HFFc6 (cell line): ENCODE measurements around the gene LTC4S. TPM values are rescaled to one million over a fixed set of nuclear protein-coding genes. Genes with fewer than 3 reads are reported as not detected.

Experiments
- DNase-seq: peaks from one replicate; pipeline ENCODE4 v3.0.0-alpha.2; 2018
- H3K27ac Mint-ChIP-seq: 2 replicates; pipeline ENCODE4 v1.8.0; 2020; ENCODE audit warnings: mild to moderate bottlenecking, mixed read lengths
- H3K27me3 Mint-ChIP-seq: 2 replicates; pipeline ENCODE4 v1.8.0; 2021; ENCODE audit warnings: mild to moderate bottlenecking, moderate library complexity, mixed read lengths; ENCODE audit not compliant: insufficient read depth
- H3K36me3 Mint-ChIP-seq: 2 replicates; pipeline ENCODE4 v1.8.0; 2021; ENCODE audit warnings: low read depth, mixed read lengths
- H3K4me1 Mint-ChIP-seq: 2 replicates; pipeline ENCODE4 v1.8.0; 2020; ENCODE audit warnings: low read depth, mixed read lengths
- H3K4me3 Mint-ChIP-seq: 2 replicates; pipeline ENCODE4 v1.8.0; 2020; ENCODE audit warnings: mild to moderate bottlenecking, moderate library complexity, mixed read lengths
- H3K9me3 Mint-ChIP-seq: 2 replicates; pipeline ENCODE4 v1.8.0; 2020; ENCODE audit warnings: mild to moderate bottlenecking, mixed read lengths
- total RNA-seq, 6 experiments: library from RNA; stranded (reverse); fragmentation: NEBNext Ultra II Directional; extraction: Animal tissue kit (Norgen Biotek cat#: 25700); gene quantifications; 2 replicates in 1 of 6; 3 replicates in 5 of 6; pipeline ENCODE4 v1.2.3, GENCODE V29; 2021
- TF ChIP-seq, protein P1 (sequence below): fragments of 200-600 bp; sonication (generic); IDR thresholded peaks from 2 replicates; pipeline ENCODE4 v1.5.0; 2021; ENCODE audit warnings: antibody characterized with exemption, mild to moderate bottlenecking

LTC4S gene
- total RNA-seq, 6 experiments from 2014 or later = not detected

DNA sequence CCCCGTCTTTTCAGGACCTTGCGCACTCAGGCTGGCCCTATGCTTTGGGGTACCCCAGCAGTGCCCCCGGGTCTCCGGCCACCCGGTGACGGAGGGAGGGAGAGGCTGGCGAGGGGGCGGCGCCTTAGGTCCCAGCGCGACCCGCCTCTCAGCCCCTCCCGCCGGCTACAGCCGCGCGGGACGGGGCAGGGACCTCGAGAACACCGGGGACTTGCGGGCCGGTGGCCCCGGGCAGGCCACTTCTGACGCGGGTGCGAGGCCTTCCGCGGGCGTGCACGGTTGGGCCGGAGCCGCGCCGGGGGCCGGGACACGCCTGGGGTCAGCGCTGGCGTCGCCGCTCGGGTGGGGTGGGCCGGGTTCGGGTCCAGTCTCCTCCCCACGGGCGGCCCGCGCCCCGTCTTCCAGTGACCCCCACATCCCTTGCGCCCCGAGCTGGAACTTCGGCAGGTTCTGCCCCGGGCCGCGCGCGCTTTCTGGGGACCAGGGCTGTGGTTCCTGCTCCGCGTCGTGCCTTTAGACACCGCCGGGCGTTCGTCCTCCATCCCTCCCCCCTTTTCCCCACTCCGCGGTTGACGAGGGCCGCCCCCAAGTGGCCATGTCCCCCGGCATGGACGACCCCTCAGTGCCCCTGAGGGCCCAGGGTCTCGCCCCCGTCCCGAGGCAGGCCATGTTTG, 23.1 kb downstream of the LTC4S start:
- H3K27me3 Mint-ChIP-seq = peaks cover 6% of the 10 kb centered on the region; the same call in 1 of the 2 replicates
- TF ChIP-seq, protein P1, sequence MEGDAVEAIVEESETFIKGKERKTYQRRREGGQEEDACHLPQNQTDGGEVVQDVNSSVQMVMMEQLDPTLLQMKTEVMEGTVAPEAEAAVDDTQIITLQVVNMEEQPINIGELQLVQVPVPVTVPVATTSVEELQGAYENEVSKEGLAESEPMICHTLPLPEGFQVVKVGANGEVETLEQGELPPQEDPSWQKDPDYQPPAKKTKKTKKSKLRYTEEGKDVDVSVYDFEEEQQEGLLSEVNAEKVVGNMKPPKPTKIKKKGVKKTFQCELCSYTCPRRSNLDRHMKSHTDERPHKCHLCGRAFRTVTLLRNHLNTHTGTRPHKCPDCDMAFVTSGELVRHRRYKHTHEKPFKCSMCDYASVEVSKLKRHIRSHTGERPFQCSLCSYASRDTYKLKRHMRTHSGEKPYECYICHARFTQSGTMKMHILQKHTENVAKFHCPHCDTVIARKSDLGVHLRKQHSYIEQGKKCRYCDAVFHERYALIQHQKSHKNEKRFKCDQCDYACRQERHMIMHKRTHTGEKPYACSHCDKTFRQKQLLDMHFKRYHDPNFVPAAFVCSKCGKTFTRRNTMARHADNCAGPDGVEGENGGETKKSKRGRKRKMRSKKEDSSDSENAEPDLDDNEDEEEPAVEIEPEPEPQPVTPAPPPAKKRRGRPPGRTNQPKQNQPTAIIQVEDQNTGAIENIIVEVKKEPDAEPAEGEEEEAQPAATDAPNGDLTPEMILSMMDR = no peak
- peaks cover 25% of the 10 kb centered on the region for H3K4me1 Mint-ChIP-seq
- no peak overlapping the region for H3K27ac Mint-ChIP-seq
- H3K9me3 Mint-ChIP-seq = no peaks in the 10 kb centered on the region; the same call in 1 of the 2 replicates
- DNase-seq = no peak
- no peak overlapping the region for H3K4me3 Mint-ChIP-seq
- H3K36me3 Mint-ChIP-seq = peaks cover 10% of the 10 kb centered on the region; the same call in 1 of the 2 replicates

- no peaks in the 10 kb centered on the region; the same call in 1 of the 2 replicates for H3K9me3 Mint-ChIP-seq
- peaks cover 13% of the 10 kb centered on the region; the same call in 1 of the 2 replicates for H3K36me3 Mint-ChIP-seq
- peaks cover 6% of the 10 kb centered on the region; the same call in 1 of the 2 replicates for H3K27me3 Mint-ChIP-seq
- no peak overlapping the region; the same call in 1 of the 2 replicates for H3K27ac Mint-ChIP-seq
- no peak for DNase-seq
- H3K4me1 Mint-ChIP-seq = peaks cover 30% of the 10 kb centered on the region
- no peak overlapping the region for H3K4me3 Mint-ChIP-seq
- TF ChIP-seq, protein P1 = no peak
Observed at GRCh38 chr5:179817470-179817840, 23.7 kb downstream of the LTC4S start.

DNA sequence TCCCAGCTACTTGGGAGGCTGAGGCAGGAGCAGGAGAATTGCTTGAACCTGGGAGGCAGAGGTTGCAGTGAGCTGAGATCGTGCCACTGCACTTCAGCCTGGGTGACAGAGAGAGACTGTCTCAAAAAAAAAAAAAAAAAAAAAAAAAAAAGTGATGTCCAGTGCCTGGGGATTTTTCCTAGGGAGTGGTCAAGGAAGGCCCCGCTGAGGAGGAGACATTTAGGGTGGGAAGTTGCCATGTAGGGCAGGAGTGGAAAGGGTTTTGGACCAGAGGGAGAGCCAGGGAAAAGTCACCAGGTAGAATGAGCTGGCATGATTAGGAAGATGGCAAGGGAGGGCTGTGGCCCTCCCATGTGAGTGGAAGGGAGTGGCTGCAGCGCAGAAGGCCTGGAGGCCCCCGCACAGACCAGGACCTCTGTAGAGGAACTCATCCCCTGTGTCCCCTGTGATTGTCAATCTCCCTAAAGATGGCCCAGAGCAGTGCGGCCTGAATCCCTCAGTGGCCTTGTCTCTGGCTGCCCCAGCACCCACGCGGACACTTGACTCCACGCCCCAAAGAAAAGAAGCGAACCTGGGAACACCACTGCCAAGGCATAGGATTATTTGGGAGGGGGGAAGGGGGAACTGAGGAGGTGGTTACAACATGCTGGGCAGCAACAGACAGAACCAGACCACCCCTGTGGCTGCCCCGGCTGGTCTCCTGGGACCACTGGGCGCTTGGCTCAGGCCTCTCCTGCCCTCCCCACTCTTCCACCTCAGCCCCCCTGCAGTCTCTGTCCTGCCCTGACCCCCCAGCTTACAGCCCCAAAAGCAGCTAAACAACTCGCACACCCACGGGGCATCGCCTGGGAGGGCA, 24.3 kb downstream of the LTC4S start:
- TF ChIP-seq, protein P1 = no peak
- Mint-ChIP-seq H3K4me3 (peak overlapping the region; percentile 72), H3K27ac (peak overlapping the region; percentile 90), H3K27me3 (peaks cover 6% of the 10 kb centered on the region; the same call in 1 of the 2 replicates), H3K4me1 (peaks cover 37% of the 10 kb centered on the region), H3K36me3 (peaks cover 8% of the 10 kb centered on the region; the same call in 1 of the 2 replicates), H3K9me3 (no peaks in the 10 kb centered on the region; the same call in 1 of the 2 replicates)
- no peak for DNase-seq

- H3K9me3 Mint-ChIP-seq = no peaks in the 10 kb centered on the region; the same call in 1 of the 2 replicates
- H3K4me1 Mint-ChIP-seq = peaks cover 38% of the 10 kb centered on the region
- peaks cover 6% of the 10 kb centered on the region; the same call in 1 of the 2 replicates for H3K36me3 Mint-ChIP-seq
- peak; percentile 76 for DNase-seq
- H3K27me3 Mint-ChIP-seq = peaks cover 6% of the 10 kb centered on the region; the same call in 1 of the 2 replicates
- H3K4me3 Mint-ChIP-seq = peak overlapping the region; percentile 72
- peak overlapping the region; percentile 90 for H3K27ac Mint-ChIP-seq
- TF ChIP-seq, protein P1 = no peak
Observed at GRCh38 chr5:179818746-179819295, 25.0 kb downstream of the LTC4S start.

GRCh38 chr5:179819296-179820126, 25.7 kb downstream of the LTC4S start:
- H3K4me1 Mint-ChIP-seq = peaks cover 40% of the 10 kb centered on the region
- peaks cover 8% of the 10 kb centered on the region for H3K36me3 Mint-ChIP-seq
- peak overlapping the region; percentile 72 for H3K4me3 Mint-ChIP-seq
- no peaks in the 10 kb centered on the region; the same call in 1 of the 2 replicates for H3K9me3 Mint-ChIP-seq
- peak; percentile 51 for DNase-seq
- TF ChIP-seq, protein P1 = no peak
- peak overlapping the region; percentile 90 for H3K27ac Mint-ChIP-seq
- H3K27me3 Mint-ChIP-seq = peaks cover 6% of the 10 kb centered on the region; the same call in 1 of the 2 replicates
